Endothelial cell of umbilical vein (primary cell): ENCODE results near the gene PTGFRN. TPM values are rescaled to one million over a fixed set of nuclear protein-coding genes. Genes with fewer than 3 reads are reported as not detected.
A peak's percentile ranks its signal among the peaks of the same experiment; 100 is the strongest.

Experiments
- BruUV-seq: library from RNA; stranded (reverse); fragments of 400-500 nt; replicated peaks from 2 replicates; lab custom pipeline; 2021; lab: Mats Ljungman, UMichigan
- CTCF ChIA-PET: fragments of 300-600, 350-600 bp; sonication (Branson Sonifier 250); formaldehyde crosslinking; loops from one replicate; lab custom pipeline; 2021; ENCODE audit warnings: antibody characterized with exemption, inconsistent platforms; lab: Charles Lee
- POLR2A ChIA-PET: fragments of 300-600, 350-600 bp; sonication (Branson Sonifier 250); formaldehyde crosslinking; loops from one replicate; lab custom pipeline; 2021; ENCODE audit warnings: antibody characterized with exemption, inconsistent platforms; lab: Charles Lee
- DNase-seq: peaks from one replicate; pipeline ENCODE4 v3.0.0-alpha.2; 2011; ENCODE audit warnings: low read depth, low spot score
- FAIRE-seq: peaks from 2 replicates; lab custom pipeline; 2011; peaks lifted over from hg19 to GRCh38; lab: Jason Lieb, UNC
- H2AFZ ChIP-seq: 2 replicates; pipeline ENCODE4 v1.6.0; 2012; ENCODE audit warnings: low read depth, low read length, control low read depth, inconsistent platforms
- H3K27ac ChIP-seq: 2 replicates; pipeline ENCODE4 v1.5.1; 2011; ENCODE audit warnings: low read depth, mild to moderate bottlenecking, control low read depth, low read length, moderate library complexity; ENCODE audit not compliant: insufficient read depth
- H3K27me3 ChIP-seq, 2 experiments: 2 replicates each; pipeline versions ENCODE4 v1.6.0 to v1.6.1; 2011; ENCODE audit warnings: low read length in 2 of 2, mixed read lengths in 1 of 2; ENCODE audit not compliant: control insufficient read depth in 2 of 2, insufficient read depth in 2 of 2
- H3K36me3 ChIP-seq, 2 experiments: 2 replicates in 1 of 2; 3 replicates in 1 of 2; pipeline ENCODE4 v1.5.1; 2011; ENCODE audit warnings: low read length in 2 of 2, mild to moderate bottlenecking in 1 of 2, moderate library complexity in 1 of 2; ENCODE audit not compliant: control insufficient read depth in 2 of 2, insufficient read depth in 2 of 2; ENCODE audit errors: extremely low read depth in 1 of 2
- H3K4me1 ChIP-seq: 3 replicates; pipeline ENCODE4 v1.5.1; 2011; ENCODE audit warnings: mild to moderate bottlenecking, low read length; ENCODE audit not compliant: control insufficient read depth, insufficient read depth; ENCODE audit errors: extremely low read depth
- H3K4me2 ChIP-seq: 2 replicates; pipeline ENCODE4 v1.6.1; 2011; ENCODE audit warnings: low read length, control low read depth, mixed read lengths; ENCODE audit not compliant: insufficient read depth
- H3K4me3 ChIP-seq, 3 experiments: fragments of 200-600 bp in 1 of 3; sonication (generic), shearing (Covaris generic) in 1 of 3; replicated peaks in 1 of 3; 2 replicates each; pipeline ENCODE4 v1.5.1; 2011 to 2016; ENCODE audit warnings: control low read depth in 3 of 3, low read length in 3 of 3, mild to moderate bottlenecking in 2 of 3, inconsistent platforms in 1 of 3, low read depth in 1 of 3, moderate library complexity in 1 of 3; ENCODE audit not compliant: insufficient read depth in 1 of 3
- H3K79me2 ChIP-seq: 2 replicates; pipeline ENCODE4 v1.6.0; 2012; ENCODE audit warnings: low read length, inconsistent platforms; ENCODE audit not compliant: control insufficient read depth, insufficient read depth
- H3K9ac ChIP-seq: replicated peaks from 2 replicates; pipeline ENCODE3; 2011; ENCODE audit warnings: low read length, control low read depth; ENCODE audit not compliant: insufficient read depth; ENCODE audit errors: extremely low read depth
- H3K9me1 ChIP-seq: replicated peaks from 3 replicates; pipeline ENCODE4 v1.6.0; 2011; ENCODE audit warnings: mild to moderate bottlenecking, low read length; ENCODE audit not compliant: control insufficient read depth, insufficient read depth; ENCODE audit errors: extremely low read depth
- H3K9me3 ChIP-seq: replicated peaks from 2 replicates; pipeline ENCODE4 v1.5.1; 2012; ENCODE audit warnings: low read length, inconsistent platforms; ENCODE audit not compliant: control insufficient read depth, insufficient read depth
- H4K20me1 ChIP-seq: replicated peaks from 2 replicates; pipeline ENCODE3; 2011; ENCODE audit warnings: mild to moderate bottlenecking, low read length; ENCODE audit not compliant: control insufficient read depth, insufficient read depth; ENCODE audit errors: extremely low read depth
- CTCF ChIP-seq, 2 donors: IDR thresholded peaks; 1 replicate in 1 of 2; 2 replicates in 1 of 2; pipeline ENCODE4 v1.5.1; 2011; ENCODE audit warnings: low read length in 2 of 2, mild to moderate bottlenecking in 2 of 2, moderate library complexity in 2 of 2, control low read depth in 1 of 2, inconsistent platforms in 1 of 2, low read depth in 1 of 2; ENCODE audit not compliant: insufficient read depth in 1 of 2; ENCODE audit errors: extremely low read depth in 1 of 2
- EZH2 ChIP-seq: IDR thresholded peaks from 2 replicates; pipeline ENCODE4 v1.6.1; 2012; ENCODE audit warnings: borderline replicate concordance, low read depth, mild to moderate bottlenecking, moderate library complexity, low read length, inconsistent platforms; ENCODE audit not compliant: severe bottlenecking
- FOS ChIP-seq: IDR thresholded peaks from 2 replicates; pipeline ENCODE4 v1.6.1; 2011; ENCODE audit warnings: mild to moderate bottlenecking, low read length, moderate library complexity, borderline replicate concordance; ENCODE audit not compliant: insufficient read depth
- GATA2 ChIP-seq: IDR thresholded peaks from 2 replicates; pipeline ENCODE4 v1.7.0; 2011; ENCODE audit warnings: low read depth, mild to moderate bottlenecking, moderate library complexity, mixed read lengths, low read length; ENCODE audit not compliant: insufficient read length, insufficient read depth
- JUN ChIP-seq: IDR thresholded peaks from 2 replicates; pipeline ENCODE4 v1.6.1; 2011; ENCODE audit warnings: borderline replicate concordance, low read depth; ENCODE audit not compliant: insufficient read length, insufficient read depth
- MAX ChIP-seq: IDR thresholded peaks from 2 replicates; pipeline ENCODE4 v1.6.1; 2011; ENCODE audit not compliant: insufficient read depth, insufficient read length
- MYC ChIP-seq: IDR thresholded peaks from one replicate; pipeline ENCODE4 v1.6.1; 2011; ENCODE audit warnings: mild to moderate bottlenecking, low read depth, low read length
- POLR2AphosphoS5 ChIP-seq: IDR thresholded peaks from 2 replicates; pipeline ENCODE4 v1.6.1; 2012; ENCODE audit warnings: low read depth, mild to moderate bottlenecking, control low read depth, low read length, moderate library complexity; ENCODE audit not compliant: insufficient read depth
- dilution Hi-C: fragments of 300-500 bp; cut with MboI; formaldehyde crosslinking; loops from one replicate; pipeline ENCODE4 v1.15.0; 2019; ENCODE audit warnings: low sequenced_read_pairs; ENCODE audit not compliant: extremely low pct_ligation_motif_present
- intact Hi-C: fragments of 100-400 bp; cut with micrococcal nuclease; formaldehyde crosslinking; loops from one replicate; pipeline ENCODE4 v1.10.0; 2022
- polyA plus RNA-seq, 4 experiments: library from polyadenylated mRNA; depleted of rRNA in 3 of 4; stranded (reverse) in 3 of 4; unstranded in 1 of 4; fragments of >200 nt; gene quantifications; 2 replicates each; pipeline versions ENCODE4 v1.2.1 to v1.2.3, GENCODE V29; 2011 to 2012; ENCODE audit warnings: missing spikeins in 1 of 4
- total RNA-seq: library from RNA; stranded (reverse); gene quantifications from 2 replicates; pipeline ENCODE4 v1.2.3, GENCODE V29; 2021

Gene PTGFRN
- total and polyA plus RNA-seq, 2 donors (not counting 3 experiments of a cell fraction or from before 2014, with no cell fraction given): 39.6 to 60.7 TPM

- Histone ChIP-seq H3K36me3 (no peaks in the 10 kb centered on the region), H3K9me1 (no peaks in the 10 kb centered on the region), H3K4me1 (no peaks in the 10 kb centered on the region), H2AFZ (no peak overlapping the region), H3K79me2 (no peaks in the 10 kb centered on the region), H3K27ac (no peak overlapping the region), H3K9ac (no peak overlapping the region), H4K20me1 (no peaks in the 10 kb centered on the region), H3K4me2 (no peak overlapping the region), H3K9me3 (no peaks in the 10 kb centered on the region), H3K27me3 (no peaks in the 10 kb centered on the region), H3K4me3 (no peak overlapping the region)
- DNase-seq (no peak), FAIRE-seq (no peak)
- intact Hi-C loops (no loop called here), dilution Hi-C loops (no loop called here)
- no TSS peak for BruUV-seq
- TF ChIP-seq POLR2AphosphoS5: no peak
- no peak for TF ChIP-seq MYC
- no peak for TF ChIP-seq CTCF (IDR thresholded peaks at IDR 0.05; ENCODE audit: extremely low read depth in 1 of 2, insufficient read depth in 1 of 2, low read depth in 1 of 2, low read length in 2 of 2)
- no peak for TF ChIP-seq JUN
- peak; percentile 38 for TF ChIP-seq FOS
- no peak for TF ChIP-seq GATA2
- TF ChIP-seq MAX: no peak
- TF ChIP-seq EZH2: no peak
- POLR2A ChIA-PET: no interaction called here
- CTCF ChIA-PET: no interaction called here
Observed at GRCh38 chr1:117014209-117014608, 104.5 kb downstream of the PTGFRN start.
